ENCODE measurements around the gene ASPHD2.

The ASPHD2 gene

DNA sequence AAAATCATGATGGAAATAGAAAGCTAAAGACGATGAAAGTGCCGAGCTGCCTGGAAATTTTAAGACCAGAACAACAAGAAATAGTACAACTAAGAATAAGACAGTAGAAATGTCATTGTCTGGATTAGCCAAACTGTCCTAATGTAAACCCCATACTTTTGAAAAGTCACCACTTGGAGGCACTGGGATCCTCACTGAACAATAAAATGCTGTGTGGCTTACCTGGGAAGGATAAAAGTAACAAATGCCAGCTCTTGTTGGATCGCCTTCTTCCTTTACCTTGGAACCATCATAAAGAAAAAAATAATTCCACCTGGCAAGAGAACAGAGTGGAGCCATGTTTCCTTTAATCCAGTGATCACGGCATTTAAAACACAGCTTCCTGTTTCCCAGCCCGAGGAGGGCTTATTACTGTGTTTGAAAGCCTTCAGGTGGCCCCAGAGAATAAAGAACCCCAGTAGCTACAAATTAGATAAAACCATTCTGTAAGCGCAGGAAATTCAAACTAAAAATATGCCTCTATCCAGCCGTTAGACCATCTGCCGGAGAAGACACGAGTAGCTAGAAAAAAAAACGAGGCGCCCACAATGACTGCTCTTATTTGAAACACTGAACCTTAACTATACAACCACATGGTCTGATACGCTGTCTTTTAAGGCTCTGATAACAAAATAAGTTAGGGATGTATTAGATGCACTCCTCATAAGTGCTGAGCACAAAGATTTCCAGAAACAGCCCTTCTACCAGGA, 50.2 kb downstream of the ASPHD2 start:
- DNase-seq: no peak

DNA sequence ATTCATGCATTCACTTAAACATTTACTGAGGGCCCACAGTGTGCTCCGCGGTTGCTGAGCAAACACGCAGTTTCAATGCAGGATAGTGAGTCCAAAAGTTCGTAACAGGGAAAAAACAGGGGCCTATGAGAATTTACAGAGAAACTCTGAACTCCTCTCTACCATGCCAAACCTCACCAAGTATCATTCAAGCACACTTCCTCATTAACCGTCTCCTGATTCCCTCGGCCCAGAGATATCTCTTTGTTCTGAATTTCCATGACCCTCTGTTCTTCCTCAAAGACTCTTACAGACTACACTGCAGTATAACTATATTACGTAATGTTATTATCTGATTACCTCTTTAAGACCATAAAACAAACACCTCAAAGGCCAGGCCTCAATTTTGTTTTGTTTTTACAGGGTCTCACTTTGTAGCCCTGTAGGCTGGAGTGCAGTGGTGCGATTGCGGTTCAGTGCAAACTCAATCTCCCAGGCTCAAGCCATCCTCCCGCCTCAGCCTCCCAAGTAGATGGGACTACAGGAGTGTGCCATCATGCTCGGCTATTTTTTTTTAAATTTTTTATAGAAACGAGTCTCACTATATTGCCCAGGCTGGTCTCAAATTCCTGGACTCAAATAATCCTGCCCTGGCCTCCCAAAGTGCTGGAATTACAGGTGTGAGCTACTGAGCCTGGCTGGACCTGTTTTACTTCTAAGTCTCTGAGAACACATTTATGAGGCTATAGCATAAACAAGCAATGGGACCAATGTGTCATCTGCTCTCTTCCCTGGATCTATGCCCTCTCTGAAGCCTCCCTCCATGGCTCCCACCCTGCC, 50.9 kb downstream of the ASPHD2 start:
- DNase-seq: no peak

DNA sequence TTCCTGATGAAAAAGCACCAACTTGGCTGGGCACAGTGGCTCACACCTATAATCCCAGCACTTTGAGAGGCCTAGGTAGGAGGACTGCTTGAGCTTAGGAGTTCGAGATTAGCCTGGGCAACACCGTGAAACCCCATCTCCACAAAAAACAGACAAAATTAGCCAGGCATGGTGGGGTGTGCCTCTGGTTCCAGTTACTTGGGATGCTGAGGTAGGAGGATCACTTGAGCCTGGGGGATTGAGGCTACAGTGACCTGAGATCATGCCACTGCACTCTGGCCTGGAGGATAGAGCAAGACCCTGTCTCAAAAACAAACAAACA, 51.5 kb downstream of the ASPHD2 start:
- no peak for DNase-seq

DNA sequence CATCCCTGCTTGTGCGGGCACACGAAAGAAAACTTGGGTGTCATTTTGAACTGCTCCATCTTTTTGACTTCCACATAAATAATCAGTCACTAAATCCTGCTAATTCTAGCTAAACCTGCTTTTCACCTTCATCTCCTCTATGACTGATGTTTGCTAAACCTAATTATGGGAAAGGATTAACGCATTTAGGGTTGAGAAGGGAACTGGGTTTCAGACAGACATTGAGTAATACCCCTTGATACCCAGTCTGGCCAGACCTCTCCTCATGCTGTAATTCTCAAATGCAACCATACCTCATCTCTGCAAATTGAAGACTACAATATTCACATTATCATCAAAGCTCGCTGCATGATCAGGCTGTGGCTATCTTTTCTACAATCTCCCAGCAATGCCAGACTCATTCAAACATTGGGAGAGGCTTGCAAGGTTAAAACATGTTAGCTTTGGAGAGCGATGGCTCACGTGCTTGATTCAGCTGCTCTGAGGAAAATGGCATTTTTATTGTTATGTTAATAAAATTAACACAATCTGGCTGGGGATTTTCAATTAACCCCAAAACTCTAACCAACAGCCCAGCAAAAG, 52.1 kb downstream of the ASPHD2 start:
- DNase-seq: no peak

DNA sequence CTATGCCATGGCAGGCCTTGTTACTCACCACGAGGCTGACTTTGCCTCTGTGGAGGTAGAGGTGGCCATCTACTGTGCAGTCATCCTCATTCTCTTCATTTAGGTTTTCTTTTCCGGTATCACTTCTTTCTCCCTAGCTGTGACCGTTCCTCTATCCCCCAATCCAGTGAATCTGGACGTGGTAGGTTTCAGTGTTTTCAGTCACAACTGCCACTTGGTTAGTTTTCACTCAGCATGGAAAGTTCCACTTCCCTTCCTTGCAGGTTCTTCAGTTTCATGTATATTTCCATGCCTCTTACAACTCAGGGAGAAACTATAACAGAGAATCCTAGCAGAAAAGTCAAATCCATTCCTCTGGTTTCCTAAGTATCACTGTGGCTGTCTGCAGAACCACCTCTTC, 52.6 kb downstream of the ASPHD2 start:
- DNase-seq: no peak

DNA sequence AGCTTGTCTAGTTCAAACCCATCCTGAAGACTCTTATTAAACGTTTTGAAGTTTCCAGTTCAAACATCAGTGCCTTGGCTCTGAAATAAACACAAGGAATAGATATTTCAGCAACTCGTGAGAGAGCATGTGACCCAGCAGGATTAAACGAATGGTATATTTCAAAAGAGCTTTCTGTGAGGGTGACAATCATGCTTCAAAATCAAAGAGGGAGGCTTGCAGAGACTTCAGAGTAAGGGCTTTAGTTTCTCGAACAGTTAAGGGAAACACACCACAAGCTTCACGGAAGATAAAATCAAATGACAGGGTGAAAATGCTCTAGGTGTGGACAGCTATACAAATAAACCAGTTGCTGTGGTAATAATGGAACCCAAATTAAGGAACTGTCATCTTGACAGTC, 53.1 kb downstream of the ASPHD2 start:
- DNase-seq: no peak

DNA sequence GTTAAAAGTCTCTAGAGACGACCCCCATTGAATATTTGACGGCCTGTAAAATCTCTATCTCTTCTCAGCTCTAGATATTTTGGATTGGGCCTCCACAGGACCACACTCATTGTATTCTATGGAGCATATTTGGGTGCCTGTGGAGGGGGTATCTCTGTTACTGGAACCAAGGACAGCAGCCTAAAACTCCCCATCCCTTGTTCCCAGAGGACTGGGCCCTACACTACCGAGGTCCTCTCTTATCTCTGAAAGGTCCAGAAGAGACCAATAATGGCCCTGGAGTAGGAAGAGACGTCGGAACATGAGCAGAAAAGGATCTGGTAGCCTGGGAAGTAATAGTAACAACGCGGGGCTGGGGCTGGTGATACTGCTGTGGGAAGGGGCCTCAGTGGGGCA, 54.0 kb downstream of the ASPHD2 start:
- no peak for DNase-seq

DNA sequence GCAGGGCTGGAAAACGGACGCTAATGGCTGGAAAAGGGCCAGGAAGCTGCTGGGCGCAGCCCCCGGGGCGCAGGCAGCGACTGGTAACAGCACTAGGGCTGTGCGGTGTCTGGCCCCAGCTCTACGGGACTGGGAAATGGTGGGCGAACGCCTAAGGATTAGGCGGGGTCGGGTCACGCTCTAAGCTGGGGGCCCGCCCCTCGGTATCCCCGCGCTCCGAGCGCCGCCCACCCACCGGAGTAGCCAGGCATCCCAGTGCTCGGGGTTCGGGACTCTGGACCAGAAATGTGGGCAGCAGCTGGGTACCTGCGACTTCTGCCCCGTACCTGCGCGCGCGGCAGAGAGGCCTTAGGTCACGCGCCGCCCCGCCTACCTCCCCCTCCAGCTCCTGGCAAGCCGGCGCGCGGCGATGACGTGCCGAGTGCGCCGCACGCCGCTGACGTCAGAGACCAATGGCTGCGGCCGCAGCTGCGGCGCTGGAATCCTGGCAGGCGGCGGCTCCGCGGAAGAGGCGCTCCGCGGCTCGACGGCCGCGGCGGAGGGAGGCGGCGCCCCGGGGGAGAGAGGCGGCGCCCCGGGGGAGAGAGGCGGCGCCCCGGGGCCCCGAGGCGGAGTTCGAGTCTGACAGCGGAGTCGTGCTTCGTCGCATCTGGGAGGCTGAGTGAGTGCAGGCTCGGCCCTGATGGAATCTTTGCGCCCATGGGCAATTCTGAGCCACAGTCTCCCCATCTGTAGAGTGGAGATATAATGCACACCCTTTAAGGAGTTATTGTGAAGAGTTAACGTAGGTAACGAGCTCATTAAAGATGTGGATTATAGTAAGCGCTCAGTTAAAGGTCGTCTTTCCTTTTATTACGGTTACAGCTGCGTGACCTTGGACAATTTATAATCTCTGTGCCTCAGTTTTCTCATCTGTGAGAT, 54.6 kb downstream of the ASPHD2 start, which contains the start of the genes HPS4 and SRRD:
HPS4 (minus strand) TSS at position 345 of the 921 bp plus-strand sequence. CDS start 2,021 bp downstream, outside the sequence.
SRRD (plus strand) TSS at position 439 of the 921 bp plus-strand sequence; CDS start at position 453, 14 bp downstream.
- DNase-seq: peak; percentile 92

DNA sequence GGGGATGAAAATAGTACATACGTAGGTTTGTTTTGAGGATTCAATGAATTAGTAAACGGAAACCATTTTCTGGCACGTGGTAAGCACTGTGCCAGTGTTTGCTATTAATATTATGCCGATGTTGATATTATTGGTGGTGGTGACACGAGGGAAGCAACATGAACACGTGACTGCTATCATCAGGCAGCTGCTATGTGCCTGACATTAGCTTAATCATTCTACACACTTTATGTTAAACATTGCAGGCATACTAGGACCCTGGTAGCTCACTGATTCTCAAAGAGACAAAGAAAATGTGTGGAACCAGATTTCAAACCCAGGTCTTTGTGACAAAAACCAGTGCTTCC, 55.3 kb downstream of the ASPHD2 start:
- no peak for DNase-seq

DNA sequence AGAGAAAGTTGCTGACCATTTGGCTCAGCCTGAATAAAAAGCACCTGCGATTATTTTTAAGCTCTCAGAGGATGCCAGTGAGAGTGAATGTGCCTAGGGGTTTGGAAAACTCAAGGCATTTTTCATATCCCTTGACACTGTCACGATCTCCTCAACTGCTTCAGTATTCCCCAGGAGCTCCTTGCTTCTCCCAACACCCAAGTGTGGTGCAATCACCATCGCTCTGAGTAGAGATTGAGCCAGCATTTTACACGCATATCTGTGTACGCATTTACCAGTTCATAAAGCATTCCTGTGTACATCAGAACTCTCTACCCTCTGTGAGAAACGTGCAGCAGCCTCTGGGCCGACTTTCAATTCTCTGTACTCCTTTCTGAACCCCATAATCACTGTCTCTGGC, 56.0 kb downstream of the ASPHD2 start:
- no peak for DNase-seq

DNA sequence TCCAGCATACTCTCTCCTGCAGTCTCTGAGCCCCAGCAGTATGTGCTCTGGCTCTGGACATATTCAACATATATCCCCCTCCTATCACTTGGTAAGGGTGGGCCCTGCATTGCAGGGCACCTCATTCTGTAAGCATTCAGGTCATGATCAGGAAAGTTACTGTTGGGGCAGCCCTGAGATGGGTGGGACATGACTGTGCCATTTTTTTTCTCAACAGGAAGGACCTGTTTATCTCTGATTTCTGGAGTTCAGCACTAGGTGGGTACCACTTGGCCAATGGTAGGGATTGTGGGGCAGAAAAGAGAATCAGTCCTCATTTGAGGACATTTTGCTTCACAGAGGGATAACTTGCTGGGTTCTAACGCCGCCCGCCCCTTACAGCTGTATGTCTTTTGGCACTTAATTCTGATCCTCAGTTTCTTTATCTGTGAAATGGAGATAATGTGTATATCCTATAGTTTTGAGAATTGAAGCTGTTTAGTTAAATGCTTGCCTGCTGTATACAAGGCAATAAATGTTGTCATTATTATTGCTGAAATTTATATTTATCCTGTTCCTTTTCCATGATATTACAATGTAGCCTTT, 56.8 kb downstream of the ASPHD2 start:
- no peak for DNase-seq

DNA sequence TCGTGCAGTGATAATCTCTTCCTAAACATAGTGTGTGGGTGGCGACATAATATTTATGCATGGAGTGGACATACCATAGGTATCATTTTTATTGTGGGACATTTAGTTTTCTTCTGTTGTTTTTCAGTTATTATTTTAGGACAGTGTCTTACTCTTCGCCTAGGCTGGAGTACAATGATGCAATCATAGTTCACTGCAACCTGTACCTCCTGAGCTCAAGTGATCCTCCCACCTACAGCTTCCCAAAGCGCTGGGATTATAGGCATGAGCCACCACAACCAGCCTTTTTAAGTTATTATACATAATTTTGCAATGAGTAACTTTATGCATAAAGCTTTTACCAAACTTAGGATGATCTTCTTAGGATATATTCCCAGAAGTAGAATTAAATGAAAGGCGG, 57.3 kb downstream of the ASPHD2 start:
- DNase-seq: no peak

DNA sequence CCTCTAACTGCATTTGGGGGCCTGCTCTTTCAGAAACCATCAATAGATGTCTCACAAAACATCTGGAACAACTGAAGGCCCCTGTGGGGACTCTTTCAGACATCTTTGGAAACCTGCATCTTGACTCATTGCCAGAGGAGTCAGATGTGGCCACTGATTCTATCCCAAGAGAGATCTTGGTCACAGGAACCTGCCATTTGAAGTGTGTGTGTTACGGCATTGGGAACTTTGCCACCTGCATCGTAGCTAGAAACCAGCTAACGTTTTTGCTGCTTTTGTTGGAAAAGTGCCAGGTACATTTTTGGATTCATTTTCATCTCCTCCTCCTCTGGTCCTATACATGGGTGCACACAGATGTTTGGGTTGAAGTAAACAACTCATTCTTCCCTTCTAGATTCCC, 58.9 kb downstream of the ASPHD2 start:
- no peak for DNase-seq

DNA sequence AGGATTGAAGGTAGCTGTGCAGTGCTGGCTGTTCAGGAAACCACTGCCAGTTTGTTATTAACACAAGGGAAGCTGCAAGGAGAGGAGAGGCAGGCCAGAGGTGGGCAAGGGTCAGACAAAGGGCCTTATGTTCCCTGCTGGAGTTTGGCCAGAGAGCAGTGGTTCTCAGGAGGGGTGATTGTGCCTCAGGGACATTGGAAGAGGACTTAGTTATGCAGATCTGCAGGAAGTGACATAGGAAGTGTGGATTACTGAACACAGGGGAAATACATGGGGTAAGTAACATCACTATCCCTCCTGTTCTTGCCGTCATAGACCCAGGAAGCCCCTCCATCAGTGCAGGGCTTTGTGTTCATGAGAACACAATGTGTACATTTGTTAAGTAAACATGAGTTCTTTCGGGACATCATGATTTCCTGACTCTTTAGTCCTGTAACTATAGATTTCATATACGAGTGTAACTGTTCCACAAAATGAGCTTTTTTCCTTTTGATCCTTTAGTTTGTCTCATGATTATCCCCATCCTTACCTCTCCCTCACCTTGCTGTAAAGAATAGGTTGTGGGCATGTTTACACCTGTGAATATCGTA, 60.5 kb downstream of the ASPHD2 start:
- no peak for DNase-seq

DNA sequence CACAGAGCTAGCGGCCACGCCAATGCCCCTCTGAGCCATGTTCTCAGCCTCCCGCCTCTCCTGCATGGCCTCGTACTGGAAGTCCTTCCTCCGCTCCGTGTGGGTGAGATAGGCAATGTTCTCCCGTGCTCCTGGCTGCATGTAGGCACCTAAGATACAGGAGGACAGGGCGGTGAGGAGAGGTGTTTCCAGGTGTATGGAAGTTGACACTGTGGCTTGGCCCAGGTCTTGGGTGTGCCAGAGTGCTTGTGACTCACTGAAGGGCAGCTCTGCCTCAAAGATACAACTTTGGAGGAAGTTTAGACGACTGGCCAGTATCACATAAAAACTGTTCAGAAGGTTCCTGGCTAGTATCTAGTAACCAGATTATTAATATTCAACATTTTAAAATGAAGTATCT, 63.2 kb downstream of the ASPHD2 start:
- no peak for DNase-seq

DNA sequence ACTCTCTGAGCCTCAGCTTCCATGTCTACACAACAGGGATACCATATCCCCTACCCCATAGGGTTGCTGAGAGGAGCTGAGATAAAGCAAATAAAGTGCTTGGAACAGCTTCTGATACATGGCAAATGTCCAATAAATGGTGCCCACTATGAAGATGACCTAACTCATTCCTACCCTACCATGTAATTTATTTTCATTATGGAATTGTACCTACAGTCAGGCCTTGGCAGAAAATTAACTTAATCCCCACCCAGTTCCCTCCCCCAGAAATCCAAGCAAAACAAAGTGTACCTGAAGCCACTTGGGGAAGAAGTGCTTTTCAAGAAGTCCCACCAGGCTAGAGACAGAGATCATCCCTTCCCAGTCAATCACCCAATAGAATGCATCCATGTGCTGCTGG, 65.4 kb downstream of the ASPHD2 start:
- no peak for DNase-seq

Measured in midbrain (tissue), 1 donor.